GM19099 (cell line): ENCODE measurements around the gene SMPX.

Experiments used
- POLR2A ChIP-seq: IDR thresholded peaks from 3 replicates; pipeline ENCODE4 v1.6.1; 2011; ENCODE audit warnings: low read depth; ENCODE audit not compliant: insufficient read length; ENCODE audit errors: extremely low read depth

SMPX gene

DNA sequence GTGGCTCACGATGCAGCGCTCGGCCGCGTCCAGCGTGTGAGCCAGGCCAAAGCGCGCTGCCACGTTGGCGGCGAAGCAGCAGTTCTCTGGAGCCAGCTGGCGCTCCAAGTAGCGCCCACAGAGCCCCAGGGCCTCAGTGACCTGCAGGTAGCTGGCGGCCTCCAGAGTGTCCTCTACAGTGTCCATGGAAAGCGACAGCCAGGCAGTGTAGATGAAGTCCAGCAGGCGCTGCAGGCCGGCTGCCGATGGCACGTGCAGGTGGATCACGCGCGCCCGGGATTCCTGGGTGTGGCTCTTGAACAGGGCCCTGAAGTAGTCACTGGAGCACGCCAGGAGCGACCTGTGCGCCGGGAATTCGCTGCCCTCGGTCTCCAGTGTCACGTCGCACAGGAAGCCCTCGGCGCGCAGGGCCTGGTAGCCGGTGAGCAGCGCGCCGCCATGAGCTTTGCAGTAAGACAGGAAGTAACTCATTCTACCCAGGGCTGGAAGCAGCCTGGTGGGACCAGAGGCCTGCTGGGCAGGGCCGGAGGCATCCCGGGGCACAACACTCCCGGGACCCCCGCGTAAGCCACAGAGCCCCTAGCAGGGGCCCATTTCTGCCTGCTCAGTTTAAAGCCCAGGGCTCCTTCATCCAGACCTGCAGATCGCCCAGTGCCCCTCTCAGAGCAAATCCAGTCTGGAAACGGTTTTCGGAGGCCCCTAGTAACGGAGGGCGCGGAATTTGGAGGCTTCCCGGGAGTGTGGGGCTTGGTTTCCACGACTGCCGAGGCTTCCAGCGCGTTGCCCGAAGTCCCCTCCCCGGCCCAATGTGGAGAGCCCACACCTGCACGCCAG is 100.4 kb downstream of the SMPX start:
- no peak for TF ChIP-seq POLR2A

DNA sequence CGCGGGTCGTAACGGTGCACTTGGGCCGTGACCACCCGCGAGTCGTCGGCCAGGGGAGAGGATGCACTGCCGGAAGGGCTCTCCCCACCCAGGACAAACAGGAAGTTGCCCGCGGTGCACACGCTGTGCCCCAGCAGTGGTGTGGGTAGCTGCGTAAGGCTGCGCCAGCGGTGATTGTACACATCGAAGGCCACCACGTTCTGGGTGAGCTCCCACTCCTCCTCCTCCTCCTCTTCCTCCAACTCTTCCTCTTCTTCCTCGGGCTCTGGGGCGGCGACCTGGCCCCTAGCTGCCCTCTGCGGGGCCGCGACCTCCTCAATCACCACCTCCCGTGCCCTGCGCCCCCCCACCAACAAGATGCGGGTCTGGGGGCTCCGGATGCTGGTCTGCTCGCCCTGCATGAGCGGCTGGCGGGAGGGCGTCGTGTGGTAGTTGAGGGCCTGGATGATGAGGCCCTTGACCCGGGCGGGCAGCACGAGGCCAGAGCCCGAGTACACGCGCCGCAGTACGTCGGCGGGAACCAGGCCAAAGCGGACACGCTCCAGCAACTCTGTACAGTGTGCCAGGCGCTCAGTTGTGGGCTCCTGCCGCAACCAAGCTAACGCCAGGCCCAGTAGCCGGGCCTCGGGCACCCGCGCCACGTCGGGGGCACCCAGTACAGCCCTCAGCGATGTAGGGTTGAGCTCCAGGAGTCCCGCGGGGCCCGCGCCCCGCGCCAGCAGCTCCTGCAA is 101.2 kb downstream of the SMPX start:
- TF ChIP-seq POLR2A = no peak
